Breast epithelium (tissue), 3 donors: ENCODE data around the gene CAMK2B.

Experiments used
- POLR2A ChIP-seq: fragments of 450-650 bp; IDR thresholded peaks from one replicate; pipeline ENCODE4 v1.6.1; 2016; ENCODE audit warnings: antibody characterized with exemption, mild to moderate bottlenecking, moderate library complexity
- POLR2AphosphoS5 ChIP-seq, 3 donors: sonication (generic); formaldehyde crosslinking; IDR thresholded peaks; one replicate each; pipeline ENCODE4 v1.6.1; 2017; ENCODE audit warnings: antibody characterized with exemption in 3 of 3
- TF ChIP-seq, protein P1 (sequence below), 3 donors: fragments of 450-650 bp; IDR thresholded peaks; one replicate each; pipeline ENCODE4 v1.5.1; 2016 to 2017; ENCODE audit warnings: antibody characterized with exemption in 3 of 3, mild to moderate bottlenecking in 3 of 3, moderate library complexity in 3 of 3

DNA sequence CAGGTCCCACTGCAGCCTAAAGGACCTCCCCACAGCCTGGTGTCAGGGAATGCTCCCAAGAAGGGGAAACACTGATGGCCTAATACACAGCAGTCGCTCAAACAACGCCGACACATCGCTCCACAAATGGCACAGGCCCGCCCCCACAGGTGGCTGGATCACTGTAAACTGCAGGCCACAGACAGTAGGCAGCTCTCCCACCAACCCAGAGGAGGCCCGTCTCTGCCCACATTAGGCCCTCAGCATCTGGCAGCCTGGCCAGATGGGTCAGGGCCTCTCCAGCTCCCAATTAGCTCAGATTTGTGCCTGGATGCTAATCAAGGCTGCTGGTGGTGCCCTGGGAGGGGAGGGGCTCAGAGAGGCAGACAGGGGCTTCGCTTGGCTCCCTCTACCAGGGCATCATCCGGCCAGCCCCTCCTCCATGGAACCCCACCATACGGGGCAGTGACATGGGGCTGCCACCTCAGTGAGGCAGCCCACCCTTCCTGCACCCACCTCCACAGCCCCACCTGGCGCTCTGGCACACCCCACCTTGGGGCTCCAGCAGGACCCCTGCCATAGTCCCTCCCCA lies 42.7 kb downstream of the CAMK2B start:
- TF ChIP-seq, protein P1, sequence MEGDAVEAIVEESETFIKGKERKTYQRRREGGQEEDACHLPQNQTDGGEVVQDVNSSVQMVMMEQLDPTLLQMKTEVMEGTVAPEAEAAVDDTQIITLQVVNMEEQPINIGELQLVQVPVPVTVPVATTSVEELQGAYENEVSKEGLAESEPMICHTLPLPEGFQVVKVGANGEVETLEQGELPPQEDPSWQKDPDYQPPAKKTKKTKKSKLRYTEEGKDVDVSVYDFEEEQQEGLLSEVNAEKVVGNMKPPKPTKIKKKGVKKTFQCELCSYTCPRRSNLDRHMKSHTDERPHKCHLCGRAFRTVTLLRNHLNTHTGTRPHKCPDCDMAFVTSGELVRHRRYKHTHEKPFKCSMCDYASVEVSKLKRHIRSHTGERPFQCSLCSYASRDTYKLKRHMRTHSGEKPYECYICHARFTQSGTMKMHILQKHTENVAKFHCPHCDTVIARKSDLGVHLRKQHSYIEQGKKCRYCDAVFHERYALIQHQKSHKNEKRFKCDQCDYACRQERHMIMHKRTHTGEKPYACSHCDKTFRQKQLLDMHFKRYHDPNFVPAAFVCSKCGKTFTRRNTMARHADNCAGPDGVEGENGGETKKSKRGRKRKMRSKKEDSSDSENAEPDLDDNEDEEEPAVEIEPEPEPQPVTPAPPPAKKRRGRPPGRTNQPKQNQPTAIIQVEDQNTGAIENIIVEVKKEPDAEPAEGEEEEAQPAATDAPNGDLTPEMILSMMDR (IDR thresholded peaks at IDR 0.05), result no peak
- no peak for TF ChIP-seq POLR2A
- TF ChIP-seq POLR2AphosphoS5 (IDR thresholded peaks at IDR 0.05), result no peak
